SK-N-SH (cell line): ENCODE results near the gene RGS14. TPM values are rescaled to one million over a fixed set of nuclear protein-coding genes. Genes with fewer than 3 reads are reported as not detected.

Source experiments
- CTCF ChIA-PET: fragments of 300-600, 350-600 bp; formaldehyde crosslinking; extraction: SDS; loops from one replicate; lab custom pipeline; 2021; lab: Yijun Ruan, JAX
- POLR2A ChIA-PET: fragments of 350-600 bp; sonication (Branson Sonifier 250); formaldehyde crosslinking; extraction: SDS; loops from one replicate; lab custom pipeline; 2020; ENCODE audit warnings: antibody characterized with exemption, inconsistent platforms; lab: Yijun Ruan, JAX
- DNase-seq: peaks from one replicate; pipeline ENCODE4 v3.0.0; 2012
- H2AFZ ChIP-seq: fragments of 200-600 bp; sonication (generic); 2 replicates; pipeline ENCODE4 v1.8.1; 2016; ENCODE audit warnings: antibody characterized with exemption, mild to moderate bottlenecking, low read depth
- H3F3A ChIP-seq: fragments of 200-600 bp; sonication (generic); replicated peaks from 2 replicates; pipeline ENCODE3; 2016; ENCODE audit warnings: antibody characterized with exemption, mild to moderate bottlenecking; ENCODE audit not compliant: insufficient read depth
- H3K27ac ChIP-seq, 2 experiments: fragments of 200-500 bp in 1 of 2; fragments of 200-600 bp in 1 of 2; sonication (Bioruptor generic) in 1 of 2; sonication (generic), shearing (Covaris generic) in 1 of 2; 2 replicates each; pipeline versions ENCODE4 v1.5.1 to v1.6.1; 2014 to 2016; ENCODE audit warnings: low read depth in 2 of 2, inconsistent platforms in 1 of 2, low read length in 1 of 2, mild to moderate bottlenecking in 1 of 2, mixed read lengths in 1 of 2
- H3K27me3 ChIP-seq: fragments of 200-600 bp; sonication (generic), shearing (Covaris generic); 2 replicates; pipeline ENCODE4 v1.6.1; 2016; ENCODE audit warnings: mixed run types; ENCODE audit not compliant: insufficient read depth
- H3K36me3 ChIP-seq, 2 experiments: fragments of 200-500 bp in 1 of 2; fragments of 200-600 bp in 1 of 2; sonication (Bioruptor generic) in 1 of 2; sonication (generic) in 1 of 2; replicated peaks in 1 of 2; 2 replicates each; pipeline versions ENCODE3 to v1.5.1; 2014 to 2016; ENCODE audit warnings: low read length in 1 of 2, mild to moderate bottlenecking in 1 of 2; ENCODE audit not compliant: insufficient read depth in 2 of 2, control insufficient read depth in 1 of 2
- H3K4me1 ChIP-seq, 2 experiments: fragments of 200-500 bp in 1 of 2; fragments of 200-600 bp in 1 of 2; sonication (Bioruptor generic) in 1 of 2; sonication (generic), shearing (Covaris generic) in 1 of 2; 2 replicates each; pipeline versions ENCODE4 v1.5.1 to v1.6.1; 2014 to 2016; ENCODE audit warnings: low read depth in 1 of 2, low read length in 1 of 2, mixed run types in 1 of 2; ENCODE audit not compliant: insufficient read depth in 2 of 2, control insufficient read depth in 1 of 2
- H3K4me2 ChIP-seq: fragments of 200-600 bp; sonication (generic), shearing (Covaris generic); 2 replicates; pipeline ENCODE4 v1.6.1; 2017; ENCODE audit warnings: mixed run types
- H3K4me3 ChIP-seq, 2 experiments: fragments of 200-500 bp in 1 of 2; fragments of 200-600 bp in 1 of 2; sonication (Bioruptor generic) in 1 of 2; sonication (generic), shearing (Covaris generic) in 1 of 2; 2 replicates each; pipeline versions ENCODE4 v1.5.1 to v1.8.1; 2014 to 2016; ENCODE audit warnings: low read depth in 2 of 2, inconsistent platforms in 1 of 2, low read length in 1 of 2, mild to moderate bottlenecking in 1 of 2, mixed read lengths in 1 of 2, moderate library complexity in 1 of 2
- H3K79me2 ChIP-seq: fragments of 200-600 bp; sonication (generic); 2 replicates; pipeline ENCODE4 v1.8.1; 2017; ENCODE audit warnings: mild to moderate bottlenecking; ENCODE audit not compliant: insufficient read depth
- H3K9ac ChIP-seq: fragments of 200-600 bp; sonication (generic); 2 replicates; pipeline ENCODE4 v1.6.1; 2017; ENCODE audit warnings: mixed run types
- H3K9me2 ChIP-seq: fragments of 200-600 bp; sonication (generic); 2 replicates; pipeline ENCODE4 v1.6.1; 2017; ENCODE audit warnings: mixed run types
- H3K9me3 ChIP-seq: fragments of 200-600 bp; sonication (generic); 2 replicates; pipeline ENCODE4 v1.6.1; 2017; ENCODE audit warnings: mixed run types, mild to moderate bottlenecking, moderate library complexity
- H4K20me1 ChIP-seq: fragments of 200-600 bp; sonication (generic); 2 replicates; pipeline ENCODE4 v1.6.1; 2017; ENCODE audit warnings: mild to moderate bottlenecking, mixed run types; ENCODE audit not compliant: insufficient read depth
- CTCF ChIP-seq: fragments of 200-600 bp; sonication (generic); IDR thresholded peaks from 2 replicates; pipeline ENCODE4 v1.6.1; 2017; ENCODE audit warnings: antibody characterized with exemption, mild to moderate bottlenecking, moderate library complexity
- FOXJ3 ChIP-seq: sonication (generic); formaldehyde crosslinking; IDR thresholded peaks from 2 replicates; pipeline ENCODE4 v1.5.1; 2020; ENCODE audit warnings: mild to moderate bottlenecking, missing genetic modification reagents
- FOXM1 ChIP-seq: IDR thresholded peaks from 2 replicates; pipeline ENCODE4 v1.4.0; 2012; ENCODE audit warnings: low read depth, mild to moderate bottlenecking
- GABPA ChIP-seq: IDR thresholded peaks from 2 replicates; pipeline ENCODE4 v1.4.0; 2012; ENCODE audit warnings: low read depth, mild to moderate bottlenecking
- JUND ChIP-seq: IDR thresholded peaks from 2 replicates; pipeline ENCODE4 v1.4.0; 2012
- NFIC ChIP-seq: IDR thresholded peaks from 2 replicates; pipeline ENCODE4 v1.4.0; 2012; ENCODE audit warnings: borderline replicate concordance
- NRF1 ChIP-seq: IDR thresholded peaks from 2 replicates; pipeline ENCODE4 v1.6.1; 2012; ENCODE audit warnings: low read depth, mild to moderate bottlenecking, low read length
- POLR2AphosphoS5 ChIP-seq: IDR thresholded peaks from 2 replicates; pipeline ENCODE4 v1.6.1; 2012; ENCODE audit warnings: low read depth, low read length
- RAD21 ChIP-seq: IDR thresholded peaks from 2 replicates; pipeline ENCODE4 v1.6.1; 2012; ENCODE audit warnings: mild to moderate bottlenecking, low read length
- RCOR1 ChIP-seq: fragments of 150-350 bp; IDR thresholded peaks from 2 replicates; pipeline ENCODE4 v1.6.1; 2017; ENCODE audit warnings: antibody characterized with exemption, low read length
- RXRA ChIP-seq: IDR thresholded peaks from 2 replicates; pipeline ENCODE4 v1.4.0; 2012; ENCODE audit warnings: low read depth, mild to moderate bottlenecking, borderline replicate concordance
- TEAD4 ChIP-seq: IDR thresholded peaks from 2 replicates; pipeline ENCODE4 v1.4.0; 2012; ENCODE audit warnings: mild to moderate bottlenecking, borderline replicate concordance; ENCODE audit not compliant: insufficient read depth
- YY1 ChIP-seq: IDR thresholded peaks from 2 replicates; pipeline ENCODE4 v1.4.0; 2012; ENCODE audit warnings: low read depth, mild to moderate bottlenecking
- WGBS: methylation state at CpG from one replicate; pipeline ENCODE4 v1.1.6; 2017; ENCODE audit warnings: low lambda C conversion rate; 5-methylcytosine and 5-hydroxymethylcytosine counted together
- polyA plus RNA-seq, 3 experiments: library from polyadenylated mRNA; depleted of rRNA; stranded (reverse); fragments of >200 nt; gene quantifications; 2 replicates each; pipeline ENCODE4 v1.2.3, GENCODE V29; 2012
- TF ChIP-seq, protein P1 (sequence below): IDR thresholded peaks from 2 replicates; pipeline ENCODE4 v1.6.1; 2012; ENCODE audit warnings: mild to moderate bottlenecking, low read depth, low read length, moderate library complexity
- TF ChIP-seq, protein P2 (sequence below): IDR thresholded peaks from 2 replicates; pipeline ENCODE4 v1.4.0; 2012; ENCODE audit warnings: low read depth, borderline replicate concordance

The RGS14 gene
- polyA plus RNA-seq, 1 of the 3 experiments (the other 2 are of a cell fraction) = 26.5 TPM

- Histone ChIP-seq H3K9me3 (no peaks in the 10 kb centered on the region), H3K4me3 (no peak overlapping the region), H3K27ac (no peak overlapping the region), H3K36me3 (no peaks in the 10 kb centered on the region), H2AFZ (no peak overlapping the region), H3K4me1 (peaks cover 8 to 27% of the 10 kb centered on the region in 2 experiments), H3F3A (peaks cover 6% of the 10 kb centered on the region), H3K27me3 (no peaks in the 10 kb centered on the region), H3K4me2 (no peak overlapping the region), H3K9ac (no peak overlapping the region), H3K9me2 (no peaks in the 10 kb centered on the region), H3K79me2 (no peaks in the 10 kb centered on the region), H4K20me1 (no peaks in the 10 kb centered on the region)
- ChIA-PET POLR2A (interaction anchor here (0.5 to 1.7 kb wide), 2 partner anchors 9 to 116 kb away, joined by 3 to 8 read pairs; partner anchors contain the start of gene LMAN2), CTCF (interaction anchor here (0.8 to 1.7 kb wide), 9 partner anchors 8 to 96 kb away, joined by 3 to 8 read pairs (median 4); partner anchors contain the start of gene LMAN2)
- DNase-seq = no peak
- no peak for TF ChIP-seq RXRA
- TF ChIP-seq RCOR1 = no peak
- no peak for TF ChIP-seq NFIC
- no peak for TF ChIP-seq NRF1
- no peak for TF ChIP-seq YY1
- no peak for TF ChIP-seq JUND
- no peak for TF ChIP-seq POLR2AphosphoS5
- TF ChIP-seq FOXM1 = no peak
- TF ChIP-seq, protein P1, sequence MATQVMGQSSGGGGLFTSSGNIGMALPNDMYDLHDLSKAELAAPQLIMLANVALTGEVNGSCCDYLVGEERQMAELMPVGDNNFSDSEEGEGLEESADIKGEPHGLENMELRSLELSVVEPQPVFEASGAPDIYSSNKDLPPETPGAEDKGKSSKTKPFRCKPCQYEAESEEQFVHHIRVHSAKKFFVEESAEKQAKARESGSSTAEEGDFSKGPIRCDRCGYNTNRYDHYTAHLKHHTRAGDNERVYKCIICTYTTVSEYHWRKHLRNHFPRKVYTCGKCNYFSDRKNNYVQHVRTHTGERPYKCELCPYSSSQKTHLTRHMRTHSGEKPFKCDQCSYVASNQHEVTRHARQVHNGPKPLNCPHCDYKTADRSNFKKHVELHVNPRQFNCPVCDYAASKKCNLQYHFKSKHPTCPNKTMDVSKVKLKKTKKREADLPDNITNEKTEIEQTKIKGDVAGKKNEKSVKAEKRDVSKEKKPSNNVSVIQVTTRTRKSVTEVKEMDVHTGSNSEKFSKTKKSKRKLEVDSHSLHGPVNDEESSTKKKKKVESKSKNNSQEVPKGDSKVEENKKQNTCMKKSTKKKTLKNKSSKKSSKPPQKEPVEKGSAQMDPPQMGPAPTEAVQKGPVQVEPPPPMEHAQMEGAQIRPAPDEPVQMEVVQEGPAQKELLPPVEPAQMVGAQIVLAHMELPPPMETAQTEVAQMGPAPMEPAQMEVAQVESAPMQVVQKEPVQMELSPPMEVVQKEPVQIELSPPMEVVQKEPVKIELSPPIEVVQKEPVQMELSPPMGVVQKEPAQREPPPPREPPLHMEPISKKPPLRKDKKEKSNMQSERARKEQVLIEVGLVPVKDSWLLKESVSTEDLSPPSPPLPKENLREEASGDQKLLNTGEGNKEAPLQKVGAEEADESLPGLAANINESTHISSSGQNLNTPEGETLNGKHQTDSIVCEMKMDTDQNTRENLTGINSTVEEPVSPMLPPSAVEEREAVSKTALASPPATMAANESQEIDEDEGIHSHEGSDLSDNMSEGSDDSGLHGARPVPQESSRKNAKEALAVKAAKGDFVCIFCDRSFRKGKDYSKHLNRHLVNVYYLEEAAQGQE = no peak
- TF ChIP-seq GABPA = no peak
- TF ChIP-seq, protein P2, sequence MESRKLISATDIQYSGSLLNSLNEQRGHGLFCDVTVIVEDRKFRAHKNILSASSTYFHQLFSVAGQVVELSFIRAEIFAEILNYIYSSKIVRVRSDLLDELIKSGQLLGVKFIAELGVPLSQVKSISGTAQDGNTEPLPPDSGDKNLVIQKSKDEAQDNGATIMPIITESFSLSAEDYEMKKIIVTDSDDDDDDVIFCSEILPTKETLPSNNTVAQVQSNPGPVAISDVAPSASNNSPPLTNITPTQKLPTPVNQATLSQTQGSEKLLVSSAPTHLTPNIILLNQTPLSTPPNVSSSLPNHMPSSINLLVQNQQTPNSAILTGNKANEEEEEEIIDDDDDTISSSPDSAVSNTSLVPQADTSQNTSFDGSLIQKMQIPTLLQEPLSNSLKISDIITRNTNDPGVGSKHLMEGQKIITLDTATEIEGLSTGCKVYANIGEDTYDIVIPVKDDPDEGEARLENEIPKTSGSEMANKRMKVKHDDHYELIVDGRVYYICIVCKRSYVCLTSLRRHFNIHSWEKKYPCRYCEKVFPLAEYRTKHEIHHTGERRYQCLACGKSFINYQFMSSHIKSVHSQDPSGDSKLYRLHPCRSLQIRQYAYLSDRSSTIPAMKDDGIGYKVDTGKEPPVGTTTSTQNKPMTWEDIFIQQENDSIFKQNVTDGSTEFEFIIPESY = no peak
- TF ChIP-seq FOXJ3 (CRISPR knock-in tag) = no peak
- no peak for TF ChIP-seq TEAD4
- no peak for TF ChIP-seq RAD21
- no peak for TF ChIP-seq CTCF
- 86% methylated on average over 6 of the region's 6 CpGs for whole genome bisulfite sequencing
These were observed 3.9 kb downstream of the RGS14 start for GRCh38 chr5:177361418-177362291.
